BLaER1 treated with 17β-estradiol and CSF1 and Interleukin-3, amounts not matched to agents 10 nM and 100 nM (cell line): Measurements from ENCODE around the gene HDAC9.
A peak's percentile ranks its signal among the peaks of the same experiment; 100 is the strongest.

Source experiments
- H3K27ac ChIP-seq, 11 experiments: shearing (Covaris generic); formaldehyde crosslinking; 2 replicates each; pipeline ENCODE4 v1.8.1; 2022
- H3K27me3 ChIP-seq, 11 experiments: shearing (Covaris generic); formaldehyde crosslinking; 2 replicates each; pipeline ENCODE4 v1.8.1; 2022
- H3K36me3 ChIP-seq, 11 experiments: shearing (Covaris generic); formaldehyde crosslinking; 2 replicates each; pipeline ENCODE4 v1.8.1; 2022
- H3K4me1 ChIP-seq, 10 experiments: shearing (Covaris generic); formaldehyde crosslinking; 2 replicates each; pipeline ENCODE4 v1.8.1; 2022
- H3K4me2 ChIP-seq, 11 experiments: shearing (Covaris generic); formaldehyde crosslinking; 2 replicates each; pipeline ENCODE4 v1.8.1; 2022
- H3K4me3 ChIP-seq, 10 experiments: shearing (Covaris generic); formaldehyde crosslinking; 2 replicates each; pipeline ENCODE4 v1.8.1; 2022
- H3K9ac ChIP-seq, 11 experiments: shearing (Covaris generic); formaldehyde crosslinking; 2 replicates each; pipeline ENCODE4 v1.8.1; 2022
- H3K9me3 ChIP-seq, 11 experiments: shearing (Covaris generic); formaldehyde crosslinking; replicated peaks in 1 of 11; 2 replicates each; pipeline ENCODE4 v1.8.1; 2022
- H4K20me1 ChIP-seq, 11 experiments: shearing (Covaris generic); formaldehyde crosslinking; 2 replicates each; pipeline ENCODE4 v1.8.1; 2022
- Cebpa-rat ChIP-seq, 11 experiments: shearing (Covaris generic); IDR thresholded peaks; 2 replicates each; pipeline ENCODE4 v1.8.1; 2022

HDAC9 gene

GRCh38 chr7:18495412-18496340 is at the start of gene HDAC9:
HDAC9 (plus strand) TSS chr7:18495749; CDS start chr7:18496303, 554 bp downstream.
- H3K4me3 ChIP-seq: peak within 1 kb of the TSS; percentile 45 to 84 (median 60)
- peak within 1 kb of the TSS; percentile 42 to 84 (median 65); a peak in 20 of 22 replicates for H3K9ac ChIP-seq
- 0 out of 22 replicates have a peak, but pooled peaks cover 0 to 5% (median 0%) of the 10 kb centered on the region in 11 experiments for H3K9me3 ChIP-seq
- H3K36me3 ChIP-seq: no peaks in the 10 kb centered on the region; a peak in 1 of 22 replicates
- peaks cover 0 to 13% (median 0%) of the 10 kb centered on the region in 11 experiments; a peak in 2 of 22 replicates for H4K20me1 ChIP-seq
- no peak for TF ChIP-seq Cebpa-rat (IDR thresholded peaks at IDR 0.05)
- H3K27ac ChIP-seq: peak within 1 kb of the TSS; percentile 14 to 76 (median 68); a peak in 20 of 22 replicates
- peak within 1 kb of the TSS; percentile 85 to 98 (median 94) for H3K4me2 ChIP-seq
- H3K4me1 ChIP-seq: peaks cover 43 to 72% (median 51%) of the 10 kb centered on the region in 10 experiments
- H3K27me3 ChIP-seq: peaks cover 0 to 20% (median 0%) of the 10 kb centered on the region in 11 experiments; a peak in 3 of 22 replicates

GRCh38 chr7:18445916-18446520 is 49.5 kb upstream of the HDAC9 start:
- Histone ChIP-seq H3K4me3 (no peak overlapping the region), H3K4me1 (peaks cover 0 to 20% (median 4%) of the 10 kb centered on the region in 10 experiments; a peak in 8 of 20 replicates), H3K36me3 (no peaks in the 10 kb centered on the region), H3K9ac (no peak overlapping the region), H4K20me1 (no peaks in the 10 kb centered on the region), H3K27me3 (no peaks in the 10 kb centered on the region), H3K4me2 (peak overlapping the region in 5 of 11 experiments; percentile 23 to 44 (median 34); a peak in 8 of 22 replicates), H3K9me3 (peaks cover 0 to 6% (median 0%) of the 10 kb centered on the region in 11 experiments; a peak in 3 of 22 replicates), H3K27ac (no peak overlapping the region)
- TF ChIP-seq Cebpa-rat (IDR thresholded peaks at IDR 0.05): no peak

DNA sequence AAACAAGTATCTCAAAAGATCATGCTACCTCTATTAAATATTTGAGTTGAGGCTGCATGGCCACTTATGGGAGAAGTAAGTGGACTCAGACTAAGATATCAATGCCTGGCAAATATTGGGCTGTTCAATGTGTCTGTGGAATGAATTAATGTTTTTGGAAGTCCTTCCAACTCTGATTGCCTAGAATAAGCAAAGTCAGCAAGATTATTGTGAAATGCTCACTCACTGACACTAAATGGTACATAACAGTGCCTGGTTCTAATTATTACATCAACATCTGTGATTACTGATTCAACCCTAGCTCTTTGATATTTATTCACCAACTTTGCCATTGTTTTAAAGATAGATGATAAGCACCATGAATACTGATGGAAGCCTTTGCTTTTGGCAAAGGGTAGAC is 45.5 kb upstream of the HDAC9 start:
- H3K27ac ChIP-seq: no peak overlapping the region

DNA sequence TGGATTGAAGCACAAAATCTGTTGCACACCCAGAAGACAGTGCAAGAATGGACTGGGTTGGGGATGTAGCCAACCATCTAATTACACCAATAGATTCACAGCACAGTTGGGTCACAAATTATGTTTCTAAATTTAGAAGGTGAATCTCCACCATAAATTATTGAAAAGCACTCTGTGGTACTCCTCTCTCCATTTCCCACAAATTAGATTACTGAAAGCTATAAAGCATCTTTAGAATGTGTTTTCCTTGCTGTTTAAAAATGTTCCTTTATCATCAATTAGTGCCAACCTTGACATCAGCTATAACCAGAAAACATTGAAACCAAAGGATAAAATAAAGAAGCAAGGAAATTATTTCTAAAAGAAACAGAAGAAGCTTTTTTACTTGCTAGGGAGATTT is 39.9 kb upstream of the HDAC9 start:
- Histone ChIP-seq H3K27me3 (no peaks in the 10 kb centered on the region), H3K4me2 (no peak overlapping the region), H3K4me3 (no peak overlapping the region), H3K9me3 (peaks cover 0 to 13% (median 10%) of the 10 kb centered on the region in 11 experiments; a peak in 17 of 22 replicates), H3K9ac (no peak overlapping the region), H4K20me1 (no peaks in the 10 kb centered on the region), H3K36me3 (peaks cover 0 to 10% (median 0%) of the 10 kb centered on the region in 11 experiments; a peak in 3 of 22 replicates), H3K27ac (no peak overlapping the region), H3K4me1 (peaks cover 0 to 7% (median 0%) of the 10 kb centered on the region in 10 experiments; a peak in 1 of 20 replicates)
- no peak for TF ChIP-seq Cebpa-rat (IDR thresholded peaks at IDR 0.05)

More for the DNA sequence above, 45.5 kb upstream of the HDAC9 start:
- peaks cover 5 to 13% (median 10%) of the 10 kb centered on the region in 11 experiments; a peak in 18 of 22 replicates for H3K9me3 ChIP-seq
- no peak for TF ChIP-seq Cebpa-rat (IDR thresholded peaks at IDR 0.05)
- H3K4me2 ChIP-seq: no peak overlapping the region
- peaks cover 0 to 10% (median 0%) of the 10 kb centered on the region in 11 experiments; a peak in 3 of 22 replicates for H3K36me3 ChIP-seq
- H3K27me3 ChIP-seq: no peaks in the 10 kb centered on the region
- no peak overlapping the region for H3K4me3 ChIP-seq
- no peak overlapping the region for H3K9ac ChIP-seq
- peaks cover 0 to 13% (median 2%) of the 10 kb centered on the region in 10 experiments; a peak in 8 of 20 replicates for H3K4me1 ChIP-seq
- no peaks in the 10 kb centered on the region for H4K20me1 ChIP-seq

DNA sequence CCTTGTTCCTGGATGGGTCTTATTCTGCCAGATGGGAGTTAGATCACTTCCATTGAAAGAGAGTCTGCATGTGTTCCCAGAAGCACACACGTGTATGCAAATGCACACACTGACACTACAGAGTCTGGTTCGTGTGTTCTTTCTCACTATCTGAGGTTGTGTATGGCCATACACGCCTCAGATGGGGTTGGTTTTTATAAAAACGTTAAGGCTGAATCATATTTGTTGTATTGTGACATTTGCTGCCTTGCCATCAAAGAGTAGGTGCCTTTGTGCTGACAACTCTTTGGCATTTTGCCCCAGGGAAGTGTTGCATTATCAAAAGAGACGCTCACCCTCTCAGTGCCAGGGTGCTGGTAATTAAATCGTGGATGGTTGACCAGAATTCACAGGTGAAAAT is 37.7 kb upstream of the HDAC9 start:
- no peaks in the 10 kb centered on the region for H4K20me1 ChIP-seq
- H3K9me3 ChIP-seq: no peaks in the 10 kb centered on the region
- H3K4me3 ChIP-seq: no peak overlapping the region
- peaks cover 0 to 7% (median 0%) of the 10 kb centered on the region in 10 experiments; a peak in 1 of 20 replicates for H3K4me1 ChIP-seq
- H3K9ac ChIP-seq: no peak overlapping the region
- no peaks in the 10 kb centered on the region for H3K36me3 ChIP-seq
- no peak overlapping the region for H3K4me2 ChIP-seq
- no peaks in the 10 kb centered on the region for H3K27me3 ChIP-seq
- no peak for TF ChIP-seq Cebpa-rat (IDR thresholded peaks at IDR 0.05)
- no peak overlapping the region for H3K27ac ChIP-seq

DNA sequence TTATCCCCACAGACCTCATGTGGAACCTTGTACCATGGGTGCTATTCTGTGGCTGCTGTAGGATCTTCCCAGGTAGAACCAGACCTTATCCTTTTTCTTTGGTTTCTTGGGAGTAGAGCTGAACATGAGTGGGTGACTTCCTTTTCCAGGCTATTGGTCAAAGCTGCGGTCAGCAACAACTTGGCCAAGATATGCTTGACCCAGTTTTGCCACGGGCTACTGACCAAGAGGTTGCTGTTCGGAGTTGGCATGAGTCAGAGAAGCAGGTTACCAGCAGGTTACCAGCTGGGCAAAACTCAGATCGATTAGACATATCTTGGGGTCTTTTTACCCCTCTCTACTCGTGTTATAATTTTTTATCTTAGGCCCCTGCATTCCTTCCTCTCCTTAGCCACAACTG is 36.7 kb upstream of the HDAC9 start:
- Histone ChIP-seq H3K4me2 (no peak overlapping the region), H3K27ac (no peak overlapping the region), H3K36me3 (no peaks in the 10 kb centered on the region), H4K20me1 (no peaks in the 10 kb centered on the region), H3K4me3 (no peak overlapping the region), H3K27me3 (no peaks in the 10 kb centered on the region), H3K9ac (no peak overlapping the region), H3K9me3 (no peaks in the 10 kb centered on the region), H3K4me1 (peaks cover 0 to 7% (median 0%) of the 10 kb centered on the region in 10 experiments; a peak in 1 of 20 replicates)
- no peak for TF ChIP-seq Cebpa-rat (IDR thresholded peaks at IDR 0.05)

DNA sequence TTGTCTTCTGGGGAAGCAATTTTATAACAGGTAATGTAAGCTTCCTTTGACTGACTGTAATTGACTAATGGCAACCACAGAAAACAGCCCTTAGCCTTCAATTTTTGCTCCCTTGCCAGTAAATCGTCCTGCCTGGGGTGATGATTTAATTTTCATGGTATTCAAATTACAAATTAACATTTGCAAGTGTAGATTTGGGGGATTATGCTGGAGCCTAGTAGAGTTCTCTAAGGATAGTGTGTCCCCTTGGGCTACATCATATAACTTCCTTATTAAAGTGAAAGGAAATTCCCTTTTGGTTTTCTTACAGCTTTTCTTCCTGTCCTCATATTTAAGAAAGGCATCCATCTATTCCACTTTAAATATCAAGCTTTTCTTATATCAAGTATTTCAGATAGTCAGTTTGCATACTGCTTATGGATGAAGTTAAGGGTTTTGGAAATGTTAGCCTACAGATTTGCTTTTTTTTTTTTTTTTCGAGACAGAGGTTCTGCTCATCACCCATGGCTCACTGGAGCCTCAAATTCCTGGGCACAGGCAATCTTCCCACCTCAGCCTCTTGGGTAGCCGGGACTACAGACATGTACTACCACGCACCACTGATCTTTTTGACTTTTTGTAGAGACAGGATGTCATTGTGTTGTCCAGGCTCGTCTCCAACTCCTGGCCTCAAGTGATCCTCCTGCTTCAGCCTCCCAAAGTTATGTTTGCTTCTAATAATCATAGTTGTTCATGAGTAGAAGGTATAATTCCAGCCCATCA is 35.9 kb upstream of the HDAC9 start:
- H3K4me1 ChIP-seq: peaks cover 0 to 7% (median 0%) of the 10 kb centered on the region in 10 experiments; a peak in 1 of 20 replicates
- H3K4me2 ChIP-seq: peak overlapping the region in 2 of 11 experiments; percentile 1 to 10; a peak in 2 of 22 replicates
- no peak overlapping the region for H3K4me3 ChIP-seq
- no peaks in the 10 kb centered on the region for H3K27me3 ChIP-seq
- no peak for TF ChIP-seq Cebpa-rat (IDR thresholded peaks at IDR 0.05)
- H4K20me1 ChIP-seq: no peaks in the 10 kb centered on the region
- no peaks in the 10 kb centered on the region; a peak in 1 of 22 replicates for H3K9me3 ChIP-seq
- H3K9ac ChIP-seq: no peak overlapping the region
- no peaks in the 10 kb centered on the region for H3K36me3 ChIP-seq
- H3K27ac ChIP-seq: no peak overlapping the region

DNA sequence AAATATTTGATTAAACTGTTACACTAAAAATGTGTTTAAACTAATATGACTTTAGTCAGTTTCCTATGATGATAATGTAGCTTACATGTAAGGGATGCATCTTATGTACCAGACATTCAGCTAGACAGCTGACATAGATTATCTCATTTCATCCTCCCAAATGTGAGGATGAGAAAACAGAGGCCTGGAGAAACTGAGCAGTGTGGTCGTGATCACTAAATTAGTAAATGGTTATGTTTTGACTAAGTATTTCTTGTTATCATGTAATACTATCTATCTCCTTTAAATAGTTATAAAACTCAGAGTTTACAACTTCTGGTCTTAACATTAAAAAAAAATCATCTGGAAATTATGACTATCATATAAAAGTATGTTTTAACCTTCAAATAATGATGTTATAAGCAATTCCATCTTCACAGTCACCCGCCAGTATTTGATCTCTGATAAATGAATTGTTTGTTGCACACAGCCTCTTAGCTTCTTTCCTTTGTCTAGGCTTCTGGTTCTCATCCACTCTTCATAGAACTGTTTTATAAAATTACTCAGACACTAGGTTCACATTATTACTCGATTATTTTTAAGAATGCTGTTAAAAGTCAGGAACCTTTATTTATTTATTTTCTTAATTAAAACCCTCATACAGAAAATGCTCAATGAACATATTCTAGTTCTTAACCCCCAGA is 33.6 kb upstream of the HDAC9 start:
- H3K4me1 ChIP-seq: peaks cover 0 to 7% (median 0%) of the 10 kb centered on the region in 10 experiments; a peak in 1 of 20 replicates
- TF ChIP-seq Cebpa-rat (IDR thresholded peaks at IDR 0.05): no peak
- no peak overlapping the region for H3K9ac ChIP-seq
- H4K20me1 ChIP-seq: no peaks in the 10 kb centered on the region
- H3K9me3 ChIP-seq: no peaks in the 10 kb centered on the region; a peak in 1 of 22 replicates
- H3K4me2 ChIP-seq: no peak overlapping the region
- H3K36me3 ChIP-seq: no peaks in the 10 kb centered on the region
- H3K27ac ChIP-seq: no peak overlapping the region
- no peaks in the 10 kb centered on the region for H3K27me3 ChIP-seq
- H3K4me3 ChIP-seq: no peak overlapping the region
